MCF 10A (cell line): Measurements from ENCODE around the gene GABPB2. TPM values are rescaled to one million over a fixed set of nuclear protein-coding genes. Genes with fewer than 3 reads are reported as not detected.

Experiments
- BruUV-seq: library from RNA; stranded (reverse); fragments of 400-500 nt; replicated peaks from 2 replicates; lab custom pipeline; 2021; lab: Mats Ljungman, UMichigan
- CTCF ChIA-PET: fragments of 300-600 bp; sonication (Branson Sonifier 250); formaldehyde crosslinking; extraction: SDS; loops from one replicate; lab custom pipeline; 2021; ENCODE audit warnings: antibody characterized with exemption, inconsistent platforms; lab: Yijun Ruan, JAX
- POLR2A ChIA-PET: fragments of 300-600, 350-650 bp; sonication (Branson Sonifier 250); formaldehyde crosslinking; extraction: SDS; loops from one replicate; lab custom pipeline; 2020; ENCODE audit warnings: antibody characterized with exemption, inconsistent platforms; lab: Yijun Ruan, JAX
- DNase-seq: peaks from one replicate; pipeline ENCODE4 v3.0.0-alpha.2; 2018; ENCODE audit not compliant: unreplicated experiment
- H3K27ac Mint-ChIP-seq: one replicate; pipeline ENCODE4 v1.8.0; 2022; ENCODE audit warnings: mild to moderate bottlenecking, low read depth, mixed read lengths; ENCODE audit not compliant: unreplicated experiment
- H3K27me3 Mint-ChIP-seq: one replicate; pipeline ENCODE4 v1.8.0; 2022; ENCODE audit warnings: mixed read lengths; ENCODE audit not compliant: insufficient read depth, unreplicated experiment
- H3K36me3 Mint-ChIP-seq: one replicate; pipeline ENCODE4 v1.8.0; 2022; ENCODE audit warnings: mild to moderate bottlenecking, moderate library complexity, mixed read lengths; ENCODE audit not compliant: insufficient read depth, unreplicated experiment
- H3K4me1 Mint-ChIP-seq: one replicate; pipeline ENCODE4 v1.8.0; 2022; ENCODE audit warnings: mixed read lengths; ENCODE audit not compliant: insufficient read depth, unreplicated experiment
- H3K4me3 Mint-ChIP-seq: one replicate; pipeline ENCODE4 v1.8.0; 2022; ENCODE audit warnings: mild to moderate bottlenecking, moderate library complexity, mixed read lengths; ENCODE audit not compliant: unreplicated experiment
- H3K9me3 Mint-ChIP-seq: one replicate; pipeline ENCODE4 v1.8.0; 2022; ENCODE audit warnings: mixed read lengths; ENCODE audit not compliant: unreplicated experiment
- intact Hi-C: fragments of 100-400 bp; cut with micrococcal nuclease; formaldehyde crosslinking; loops from 2 replicates; pipeline ENCODE4 v1.14.1; 2022
- total RNA-seq: library from RNA; stranded (reverse); gene quantifications from 2 replicates; pipeline ENCODE4 v1.2.3, GENCODE V29; 2022
- TF ChIP-seq, protein P1 (sequence below): fragments of 200-600 bp; IDR thresholded peaks from one replicate; pipeline ENCODE4 v1.8.0; 2022; ENCODE audit warnings: antibody characterized with exemption, mild to moderate bottlenecking; ENCODE audit not compliant: unreplicated experiment

GABPB2 gene
- total RNA-seq, 1 experiment from 2014 or later: 20.2 TPM

- Mint-ChIP-seq H3K4me1 (peaks cover 5% of the 10 kb centered on the region), H3K27ac (no peak overlapping the region), H3K9me3 (no peaks in the 10 kb centered on the region), H3K27me3 (no peaks in the 10 kb centered on the region), H3K36me3 (peaks cover 64% of the 10 kb centered on the region), H3K4me3 (no peak overlapping the region)
- TF ChIP-seq, protein P1, sequence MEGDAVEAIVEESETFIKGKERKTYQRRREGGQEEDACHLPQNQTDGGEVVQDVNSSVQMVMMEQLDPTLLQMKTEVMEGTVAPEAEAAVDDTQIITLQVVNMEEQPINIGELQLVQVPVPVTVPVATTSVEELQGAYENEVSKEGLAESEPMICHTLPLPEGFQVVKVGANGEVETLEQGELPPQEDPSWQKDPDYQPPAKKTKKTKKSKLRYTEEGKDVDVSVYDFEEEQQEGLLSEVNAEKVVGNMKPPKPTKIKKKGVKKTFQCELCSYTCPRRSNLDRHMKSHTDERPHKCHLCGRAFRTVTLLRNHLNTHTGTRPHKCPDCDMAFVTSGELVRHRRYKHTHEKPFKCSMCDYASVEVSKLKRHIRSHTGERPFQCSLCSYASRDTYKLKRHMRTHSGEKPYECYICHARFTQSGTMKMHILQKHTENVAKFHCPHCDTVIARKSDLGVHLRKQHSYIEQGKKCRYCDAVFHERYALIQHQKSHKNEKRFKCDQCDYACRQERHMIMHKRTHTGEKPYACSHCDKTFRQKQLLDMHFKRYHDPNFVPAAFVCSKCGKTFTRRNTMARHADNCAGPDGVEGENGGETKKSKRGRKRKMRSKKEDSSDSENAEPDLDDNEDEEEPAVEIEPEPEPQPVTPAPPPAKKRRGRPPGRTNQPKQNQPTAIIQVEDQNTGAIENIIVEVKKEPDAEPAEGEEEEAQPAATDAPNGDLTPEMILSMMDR: no peak
- POLR2A ChIA-PET: interaction anchor here (0.6 to 1.4 kb wide), 2 partner anchors 16 to 21 kb away, joined by 6 to 8 read pairs; partner anchors contain the start of gene C1orf56
- intact Hi-C loops: no loop called here
- no peak for DNase-seq
- no TSS peak for BruUV-seq
- CTCF ChIA-PET: interaction anchor here (0.5 to 1.5 kb wide), 7 partner anchors 11 to 552 kb away, joined by 3 to 7 read pairs (median 4); no protein-coding TSS in a partner anchor
Measured at GRCh38 chr1:151032164-151032563, 38.4 kb upstream of the GABPB2 start.

- POLR2A ChIA-PET: interaction anchor here (1.2 to 3.4 kb wide), 3 partner anchors 10 to 13 kb away, joined by 4 to 15 read pairs (median 4); partner anchors contain the start of gene C1orf56
- no peak overlapping the region for H3K4me3 Mint-ChIP-seq
- DNase-seq: no peak
- H3K27me3 Mint-ChIP-seq: no peaks in the 10 kb centered on the region
- H3K36me3 Mint-ChIP-seq: peaks cover 42% of the 10 kb centered on the region
- H3K27ac Mint-ChIP-seq: no peak overlapping the region
- intact Hi-C loops: no loop called here
- H3K4me1 Mint-ChIP-seq: peaks cover 5% of the 10 kb centered on the region
- H3K9me3 Mint-ChIP-seq: no peaks in the 10 kb centered on the region
- TF ChIP-seq, protein P1: no peak
- BruUV-seq: no TSS peak
- CTCF ChIA-PET: interaction anchor here (0.5 to 0.8 kb wide), 4 partner anchors 10 to 856 kb away, joined by 3 to 4 read pairs (median 3); no protein-coding TSS in a partner anchor
Measured at GRCh38 chr1:151035167-151035566, 35.4 kb upstream of the GABPB2 start.

DNA sequence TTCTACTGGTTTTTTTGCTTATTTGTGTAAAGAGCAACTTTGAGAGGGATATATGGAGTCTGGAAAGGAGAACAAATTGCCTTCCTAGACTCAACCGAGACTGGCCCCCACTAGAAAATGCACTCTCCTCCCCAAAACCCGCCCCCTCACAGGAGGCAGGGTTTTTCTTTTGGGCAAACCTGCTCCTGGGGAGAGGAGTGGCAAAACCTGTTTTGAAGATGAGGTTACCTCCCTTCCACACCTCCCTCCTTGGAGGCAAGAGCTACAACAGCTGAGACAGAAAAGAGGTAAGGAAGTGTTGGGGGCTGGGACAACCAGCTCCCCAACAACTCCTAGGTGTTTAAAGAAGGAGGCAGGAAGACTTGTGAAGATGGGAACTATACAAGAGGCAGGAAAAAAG, 34.2 kb upstream of the GABPB2 start, which contains the start of gene BNIPL:
Gene BNIPL (plus strand): TSS at position 231 of the 400 bp plus-strand sequence. CDS start 140 bp downstream, at position 371.
- BruUV-seq: no TSS peak
- no peak for DNase-seq
- peaks cover 5% of the 10 kb centered on the region for H3K4me1 Mint-ChIP-seq
- intact Hi-C loops: no loop called here
- H3K27me3 Mint-ChIP-seq: no peaks in the 10 kb centered on the region
- no peak within 1 kb of the TSS for H3K4me3 Mint-ChIP-seq
- H3K36me3 Mint-ChIP-seq: peaks cover 30% of the 10 kb centered on the region
- no peak within 1 kb of the TSS for H3K27ac Mint-ChIP-seq
- no peaks in the 10 kb centered on the region for H3K9me3 Mint-ChIP-seq
- ChIA-PET POLR2A (interaction anchor here (0.6 to 1.3 kb wide), 3 partner anchors 17 to 22 kb away, joined by 3 to 5 read pairs (median 5); partner anchors contain the start of gene CDC42SE1), CTCF (interaction anchor here (0.8 to 5.5 kb wide), 3 partner anchors 11 to 64 kb away, joined by 3 to 29 read pairs (median 5); partner anchors contain the start of gene MINDY1)
- TF ChIP-seq, protein P1: no peak

DNA sequence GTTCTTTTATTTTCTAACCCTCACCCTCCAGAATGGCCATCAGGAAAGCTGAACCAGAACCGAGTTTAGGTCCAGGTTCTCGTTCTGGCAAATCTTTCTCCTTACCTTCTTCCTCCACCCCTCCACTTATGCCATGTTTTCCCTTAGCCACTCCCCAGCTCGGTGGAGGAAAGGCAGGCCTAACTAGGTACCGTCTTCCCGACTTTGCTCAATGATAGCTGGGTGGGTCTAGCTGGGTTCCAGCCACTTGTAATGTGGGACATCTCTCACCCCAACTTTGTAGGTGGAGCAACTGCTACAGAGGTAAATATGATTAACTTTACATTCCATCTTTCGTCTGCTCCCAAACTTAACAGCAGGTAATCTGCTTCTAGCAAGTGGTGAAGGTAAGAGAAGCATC, 33.5 kb upstream of the GABPB2 start:
- ChIA-PET CTCF (interaction anchor here (0.5 to 5.5 kb wide), 4 partner anchors 11 to 231 kb away, joined by 3 to 29 read pairs (median 4); partner anchors contain the start of gene C1orf56), POLR2A (interaction anchor here (0.5 to 1.7 kb wide), 4 partner anchors 11 to 129 kb away, joined by 3 to 9 read pairs (median 4); partner anchors contain the start of genes C1orf56, CDC42SE1 and SCNM1)
- TF ChIP-seq, protein P1: no peak
- H3K4me1 Mint-ChIP-seq: peaks cover 5% of the 10 kb centered on the region
- peaks cover 23% of the 10 kb centered on the region for H3K36me3 Mint-ChIP-seq
- DNase-seq: no peak
- no peak overlapping the region for H3K27ac Mint-ChIP-seq
- no TSS peak for BruUV-seq
- H3K4me3 Mint-ChIP-seq: no peak overlapping the region
- H3K27me3 Mint-ChIP-seq: no peaks in the 10 kb centered on the region
- intact Hi-C loops: no loop called here
- H3K9me3 Mint-ChIP-seq: no peaks in the 10 kb centered on the region
